ENCODE measurements around the gene GSTM1.
A peak's percentile ranks its signal among the peaks of the same experiment; 100 is the strongest.
"Not testable (repeated sequence)": the region's sequence is repeated elsewhere in the genome, so short reads cannot be mapped to it uniquely, and the experiment has no call there.

The GSTM1 gene

GRCh38 chr1:109661391-109661790, 26.2 kb upstream of the GSTM1 start:
- DNase-seq = no peak

DNA sequence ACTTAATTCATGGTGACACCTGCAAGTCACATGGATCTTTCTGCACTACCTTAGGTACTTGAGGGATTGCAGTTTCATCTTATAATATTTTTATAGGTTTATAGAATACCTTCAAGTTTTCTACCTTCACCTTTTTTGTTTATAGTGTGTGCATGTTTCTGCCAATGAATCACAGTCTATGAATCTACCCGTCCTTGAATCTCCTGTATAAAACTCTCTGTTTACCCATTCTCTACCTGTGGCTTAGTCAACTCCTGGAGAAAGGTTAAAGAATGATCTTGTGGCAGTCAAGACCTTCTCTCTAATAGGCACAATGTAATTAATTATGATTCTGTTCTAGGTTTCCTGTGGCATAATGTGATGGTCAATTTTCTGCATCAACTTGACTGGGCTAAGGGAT, 22.9 kb upstream of the GSTM1 start:
- DNase-seq = no peak

DNA sequence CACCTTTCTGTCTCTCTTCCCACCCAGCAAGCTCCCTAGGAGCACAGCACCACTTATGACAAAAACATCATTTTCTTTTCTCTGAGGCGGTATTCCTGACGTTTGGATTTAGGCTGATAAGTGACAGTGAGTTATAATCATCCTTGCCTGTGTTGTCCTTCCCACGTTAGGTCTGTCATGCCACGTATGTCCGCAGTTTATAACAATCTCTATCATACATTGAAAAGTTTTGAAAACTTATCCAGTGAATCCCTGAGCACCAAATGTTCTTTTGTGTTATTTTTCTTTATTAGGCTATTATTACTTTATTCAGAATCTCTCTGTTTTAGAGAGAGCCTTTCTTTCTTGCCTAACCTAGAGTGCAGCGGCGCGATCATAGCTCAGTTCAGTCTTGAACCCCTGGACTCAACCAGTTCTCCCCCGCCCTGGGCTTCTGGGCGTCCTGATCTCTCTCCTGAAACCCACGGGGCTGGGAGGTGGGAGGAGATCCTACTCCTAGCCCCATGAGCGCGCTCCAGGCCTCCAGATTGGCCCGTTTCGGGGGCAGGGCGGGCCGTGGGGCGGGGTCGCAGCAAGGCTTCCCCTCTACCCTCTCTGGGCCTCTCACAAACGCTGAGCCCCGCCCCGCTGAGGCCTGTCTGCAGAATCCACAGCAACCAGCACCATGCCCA, 20.0 kb upstream of the GSTM1 start, which contains the start of gene GSTM2:
Gene GSTM2, plus strand, starts transcription at position 606 of the 671 bp plus-strand sequence. Its CDS starts 59 bp downstream, at position 665.
- DNase-seq = peak; percentile 27

DNA sequence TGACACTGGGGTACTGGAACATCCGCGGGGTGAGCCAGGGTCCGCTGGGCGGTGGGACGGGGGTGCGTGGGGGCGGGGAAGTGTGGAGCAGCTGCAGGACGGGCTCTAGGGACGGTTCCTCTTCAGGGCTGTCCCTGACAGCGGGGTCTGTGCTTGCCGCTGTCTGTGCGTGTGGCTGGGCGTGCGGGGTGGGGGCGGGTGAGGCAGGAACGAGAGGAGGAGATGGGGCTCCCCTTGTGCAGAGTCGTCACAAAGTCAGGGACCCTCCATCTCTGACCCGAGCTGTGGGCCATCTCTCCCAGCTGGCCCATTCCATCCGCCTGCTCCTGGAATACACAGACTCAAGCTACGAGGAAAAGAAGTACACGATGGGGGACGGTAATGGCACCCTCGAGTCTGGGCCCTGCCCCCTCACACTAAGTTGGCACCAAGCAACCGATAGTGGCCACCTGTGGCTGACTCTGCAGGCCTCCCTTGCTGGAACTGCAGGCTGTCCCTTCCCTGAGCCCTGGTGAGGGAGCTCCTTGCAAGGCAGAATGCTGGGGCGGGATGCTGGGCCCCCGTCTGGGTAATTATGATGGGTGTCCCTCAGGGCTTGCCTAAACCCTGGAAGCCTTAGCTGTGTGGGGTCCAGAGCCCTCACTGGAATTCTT, 19.4 kb upstream of the GSTM1 start:
- no peak for DNase-seq

- DNase-seq = no peak
Observed at GRCh38 chr1:109669246-109669948, 18.2 kb upstream of the GSTM1 start.

GRCh38 chr1:109669949-109670302, 17.7 kb upstream of the GSTM1 start:
- not testable (repeated sequence) for DNase-seq

DNA sequence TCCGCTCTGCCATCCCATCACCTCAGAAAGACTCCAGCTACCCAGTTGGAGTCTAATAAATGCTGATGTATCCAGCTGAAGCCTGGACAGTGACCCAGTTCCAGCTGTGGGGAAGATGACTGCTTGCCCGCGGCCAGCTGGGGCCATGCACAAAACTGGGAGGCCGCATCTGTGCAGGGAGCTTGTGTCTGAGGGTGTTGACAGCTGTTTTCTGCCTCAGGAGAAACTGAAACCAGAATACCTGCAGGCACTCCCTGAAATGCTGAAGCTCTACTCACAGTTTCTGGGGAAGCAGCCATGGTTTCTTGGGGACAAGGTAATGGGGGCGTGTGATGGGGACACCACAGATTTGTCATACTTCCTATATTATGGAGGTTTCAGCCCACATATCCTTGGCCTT, 16.6 kb upstream of the GSTM1 start:
- DNase-seq = no peak

DNA sequence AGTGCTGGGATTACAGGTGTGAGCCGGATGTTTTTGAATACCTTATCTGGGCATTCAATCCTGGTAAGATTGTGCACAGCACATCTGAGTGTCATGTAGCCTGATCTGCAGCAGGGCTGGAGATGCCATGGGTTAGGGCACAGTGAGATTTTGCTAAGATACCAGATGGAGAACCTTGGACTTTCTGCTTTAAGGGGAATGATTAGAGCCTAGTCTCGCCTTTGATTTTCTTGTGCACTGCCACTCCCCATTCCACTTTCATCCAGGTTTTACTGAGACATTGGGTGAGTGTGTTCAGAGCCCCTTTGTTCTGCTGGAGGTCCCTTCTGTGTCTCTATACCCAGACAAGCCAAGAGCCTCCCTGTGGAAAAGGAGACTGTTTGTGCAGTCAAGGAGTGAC, 13.8 kb upstream of the GSTM1 start:
- not testable (repeated sequence) for DNase-seq

DNA sequence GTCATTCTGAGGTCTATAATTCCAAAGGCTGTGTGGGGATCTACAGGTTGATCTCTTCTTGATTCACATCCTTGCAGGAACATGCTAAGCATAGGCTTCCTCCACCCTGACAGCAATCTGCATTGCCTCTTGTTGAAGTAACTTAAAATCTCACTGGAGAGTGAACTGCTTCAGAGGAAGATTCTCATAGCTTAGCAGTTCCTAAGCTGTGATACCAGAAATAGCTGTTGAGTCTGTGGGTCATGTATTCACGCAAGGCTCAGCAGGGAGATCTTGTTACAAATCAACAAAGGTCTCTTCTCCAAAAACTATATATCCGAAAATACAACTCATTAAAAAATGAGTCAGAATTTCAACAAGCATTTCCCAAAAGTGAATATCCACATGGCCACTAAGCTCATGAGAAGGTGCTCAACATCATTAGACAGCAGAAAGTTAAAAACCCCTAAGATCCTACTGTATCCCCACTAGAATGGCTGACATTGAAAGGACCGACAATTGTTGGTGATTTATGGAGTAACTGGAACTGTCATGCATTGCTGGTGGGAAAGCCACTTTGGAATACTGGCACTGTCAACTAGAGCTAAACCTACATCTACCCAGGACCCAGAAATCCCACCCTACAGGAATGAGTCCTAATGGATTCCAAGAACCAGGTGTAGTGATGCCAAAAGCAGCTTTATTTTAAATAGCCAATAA, 10.8 kb upstream of the GSTM1 start:
- not testable (repeated sequence) for DNase-seq

GRCh38 chr1:109677459-109677858, 10.2 kb upstream of the GSTM1 start:
- DNase-seq = no peak

- DNase-seq = not testable (repeated sequence)
Observed at GRCh38 chr1:109678637-109679036, 9.0 kb upstream of the GSTM1 start.

DNA sequence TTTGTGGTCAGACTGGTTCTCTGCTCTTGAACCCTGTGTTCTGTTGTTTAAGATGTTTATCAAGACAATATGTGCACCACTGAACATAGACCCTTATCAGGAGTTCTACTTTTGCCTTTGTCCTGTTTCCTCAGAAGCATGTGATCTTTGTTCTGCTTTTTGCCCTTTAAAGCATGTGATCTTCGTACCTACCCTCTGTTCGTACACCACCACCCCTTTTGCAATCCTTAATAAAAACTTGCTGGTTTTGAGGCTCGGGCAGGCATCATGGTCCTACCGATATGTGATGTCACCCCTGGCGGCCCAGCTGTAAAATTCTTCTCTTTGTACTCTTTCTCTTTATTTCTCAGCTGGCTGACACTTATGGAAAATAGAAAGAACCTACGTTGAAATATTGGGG, 2.8 kb upstream of the GSTM1 start:
- not testable (repeated sequence) for DNase-seq

GRCh38 chr1:109685399-109685798, 2.2 kb upstream of the GSTM1 start:
- not testable (repeated sequence) for DNase-seq

GRCh38 chr1:109685890-109686289, 1.7 kb upstream of the GSTM1 start:
- not testable (repeated sequence) for DNase-seq

GRCh38 chr1:109687109-109687508, 508 bp upstream of the GSTM1 start:
- not testable (repeated sequence) for DNase-seq

DNA sequence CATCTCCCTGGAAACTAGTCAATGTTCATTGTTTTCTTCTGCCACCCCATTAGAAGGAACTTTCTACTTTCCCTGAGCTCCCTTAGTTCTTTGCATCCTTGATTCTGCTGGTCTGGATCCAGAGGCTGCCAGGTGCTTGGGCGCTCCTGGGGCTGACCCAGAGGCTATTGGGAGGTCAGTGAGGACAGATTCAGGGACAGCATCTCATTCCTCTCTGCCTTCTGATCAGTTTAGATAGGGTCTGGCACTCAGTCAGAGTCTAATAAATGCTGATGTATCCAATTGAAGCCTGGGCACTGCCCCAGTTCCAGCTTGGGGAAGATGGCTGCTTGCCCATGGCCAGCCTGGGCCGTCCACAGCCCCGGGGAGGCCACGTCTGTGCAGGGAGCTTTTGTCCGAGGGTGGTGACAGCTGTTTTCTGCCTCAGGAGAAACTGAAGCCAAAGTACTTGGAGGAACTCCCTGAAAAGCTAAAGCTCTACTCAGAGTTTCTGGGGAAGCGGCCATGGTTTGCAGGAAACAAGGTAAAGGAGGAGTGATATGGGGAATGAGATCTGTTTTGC, 2.3 kb downstream of the GSTM1 start:
- no peak for DNase-seq

DNA sequence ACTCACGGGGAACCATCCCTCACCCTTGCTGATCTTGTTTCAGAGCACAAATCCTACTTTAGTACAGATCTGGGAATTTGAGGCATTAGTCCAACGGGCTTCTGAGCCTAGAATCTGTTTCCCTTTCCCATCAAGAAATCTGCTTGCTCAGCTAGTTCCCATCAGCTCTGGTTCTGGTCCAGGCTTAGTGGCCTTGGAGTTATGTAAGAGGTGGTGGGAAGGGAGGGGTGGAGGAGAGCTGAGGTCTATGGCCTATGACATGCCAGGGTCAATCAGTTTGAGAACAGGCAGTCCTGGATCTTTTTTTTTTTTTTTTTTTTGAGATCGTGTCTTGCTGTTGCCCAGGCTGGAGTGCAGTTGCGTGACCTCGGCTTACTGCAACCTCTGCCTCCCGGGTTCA, 4.1 kb downstream of the GSTM1 start:
- DNase-seq = no peak

DNA sequence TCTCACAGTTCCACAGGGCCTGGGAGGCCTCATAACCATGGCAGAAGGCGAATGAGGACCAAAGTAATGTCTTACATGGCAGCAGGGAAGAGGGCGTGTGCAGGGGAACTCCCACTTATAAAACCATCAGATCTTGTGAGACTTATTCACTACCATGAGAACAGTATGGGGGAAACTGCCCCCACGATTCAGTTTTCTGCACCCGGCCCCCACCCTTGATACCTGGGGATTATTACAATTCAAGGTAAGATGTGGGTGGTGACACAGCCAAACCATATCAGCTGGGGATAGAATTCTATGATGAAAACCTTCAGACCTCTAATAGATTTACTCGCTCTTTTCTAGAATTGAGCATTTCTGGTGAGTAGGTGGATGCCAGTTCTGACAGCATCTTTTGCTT, 6.8 kb downstream of the GSTM1 start:
- DNase-seq = not testable (repeated sequence)

DNA sequence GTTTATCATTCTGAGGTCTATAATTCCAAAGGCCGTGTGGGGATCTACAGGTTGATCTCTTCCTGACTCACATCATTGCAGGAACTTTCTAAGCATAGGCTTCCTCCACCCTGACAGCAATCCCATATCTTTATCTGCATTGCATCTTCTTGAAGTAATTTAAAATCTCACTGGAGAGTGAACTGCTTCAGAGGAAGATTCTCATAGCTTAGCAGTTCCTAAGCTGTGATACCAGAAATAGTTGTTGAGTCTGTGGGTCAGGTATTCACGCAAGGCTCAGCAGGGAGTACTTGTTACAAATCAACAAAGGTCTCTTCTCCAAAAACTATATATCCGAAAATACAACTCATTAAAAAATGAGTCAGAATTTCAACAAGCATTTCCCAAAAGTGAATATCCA, 7.5 kb downstream of the GSTM1 start:
- DNase-seq = not testable (repeated sequence)

DNA sequence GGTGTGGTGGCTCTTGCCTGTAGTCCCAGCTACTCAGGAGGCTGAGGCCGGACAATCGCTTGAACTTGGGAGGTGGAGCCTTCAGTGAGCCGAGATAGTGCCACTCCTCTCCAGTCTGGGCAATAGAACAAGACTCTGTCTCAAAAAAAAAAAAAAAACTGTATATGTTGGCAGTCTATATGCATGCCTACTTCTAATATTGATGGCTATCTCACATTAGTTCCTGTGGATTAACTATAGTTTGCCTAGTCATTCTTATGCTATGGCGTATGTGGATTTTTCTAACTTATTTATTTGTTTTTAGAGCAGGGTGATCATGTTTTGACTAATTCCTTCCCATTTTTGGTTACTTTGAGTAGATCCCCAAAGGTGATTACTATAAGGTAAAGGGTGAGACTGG, 9.4 kb downstream of the GSTM1 start:
- no peak for DNase-seq

DNA sequence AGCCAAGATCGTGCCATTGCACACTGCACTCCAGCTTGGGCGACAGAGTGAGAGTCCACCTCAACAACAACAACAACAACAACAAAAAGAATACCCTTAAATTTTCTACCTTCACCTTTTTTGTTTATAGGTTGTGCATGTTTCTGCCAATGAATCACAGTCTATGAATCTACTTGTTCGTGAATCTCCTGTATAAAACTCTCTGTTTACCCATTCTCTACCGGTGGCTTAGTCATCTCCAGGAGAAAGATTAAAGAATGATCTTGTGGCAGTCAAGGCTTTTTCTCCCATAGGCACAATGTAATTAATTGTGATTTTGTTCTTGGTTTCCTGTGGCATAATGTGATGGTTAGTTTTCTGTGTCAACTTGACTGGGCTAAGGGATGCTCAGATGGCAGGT, 10.2 kb downstream of the GSTM1 start:
- DNase-seq = not testable (repeated sequence)

- not testable (repeated sequence) for DNase-seq
Observed at GRCh38 chr1:109702940-109703339, 15.3 kb downstream of the GSTM1 start.

GRCh38 chr1:109704173-109704572, 16.6 kb downstream of the GSTM1 start:
- no peak for DNase-seq

Data from DMS153 (cell line).